Hematopoietic multipotent progenitor cell treated with erythropoietin and hydrocortisone succinate and interleukin-3 and kit ligand, for 15 days (in vitro differentiated cells): Measurements from ENCODE around the gene TM4SF20.
A peak's percentile ranks its signal among the peaks of the same experiment; 100 is the strongest.
"Not testable (repeated sequence)": the region's sequence is repeated elsewhere in the genome, so short reads cannot be mapped to it uniquely, and the experiment has no call there.

Source experiments
- DNase-seq: peaks from one replicate; pipeline ENCODE4 v3.0.0-alpha.2; 2015; ENCODE audit warnings: low spot score

Gene TM4SF20

DNA sequence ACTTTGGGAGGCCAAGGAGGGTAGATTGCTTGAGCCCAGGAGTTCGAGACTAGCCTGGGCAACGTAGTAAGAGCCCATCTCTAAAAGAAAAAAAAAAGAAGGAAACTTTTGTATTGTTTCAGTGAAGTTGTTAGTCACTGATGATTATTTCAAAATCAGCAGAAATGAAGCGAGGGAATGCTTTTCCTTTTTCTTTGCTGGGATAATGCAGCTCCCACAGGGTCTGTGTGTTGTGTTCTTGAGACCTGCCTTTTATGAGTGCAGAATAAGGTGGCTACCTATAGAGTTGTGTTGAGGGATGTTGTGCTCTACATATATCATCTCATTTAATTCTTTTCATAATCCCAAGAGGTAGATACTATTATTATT is 11.7 kb downstream of the TM4SF20 start:
- no peak for DNase-seq

DNA sequence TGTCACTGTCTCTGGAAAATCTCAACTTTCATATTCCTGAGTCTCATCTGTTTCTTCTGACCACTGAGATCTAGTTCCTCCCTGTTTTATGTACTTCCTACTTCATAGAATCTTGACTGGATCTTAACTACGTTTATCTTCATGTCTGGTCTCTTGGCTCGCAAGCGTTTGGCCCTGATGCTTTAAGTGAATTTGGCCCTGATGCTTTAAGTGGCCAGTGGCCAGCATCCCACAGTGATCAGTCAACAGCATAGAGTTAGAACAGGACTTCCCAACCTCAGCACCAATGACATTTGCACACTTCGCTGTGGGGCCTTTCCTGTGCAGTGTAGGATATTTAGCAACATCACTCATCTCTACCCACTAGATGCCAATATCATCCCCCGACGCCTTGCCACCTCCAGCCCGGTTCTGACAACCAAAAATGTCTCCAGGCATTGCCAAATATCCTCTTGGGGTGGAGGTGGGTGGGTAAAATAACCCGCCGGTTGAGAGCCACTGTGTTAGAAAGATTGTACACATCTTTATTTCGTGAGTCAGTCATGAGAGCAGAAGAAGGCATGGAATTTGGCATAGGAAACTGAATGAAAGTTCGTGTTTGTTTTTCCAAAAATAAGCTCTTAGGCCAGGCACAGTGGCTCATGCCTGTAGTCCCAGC is 12.2 kb downstream of the TM4SF20 start:
- no peak for DNase-seq

DNA sequence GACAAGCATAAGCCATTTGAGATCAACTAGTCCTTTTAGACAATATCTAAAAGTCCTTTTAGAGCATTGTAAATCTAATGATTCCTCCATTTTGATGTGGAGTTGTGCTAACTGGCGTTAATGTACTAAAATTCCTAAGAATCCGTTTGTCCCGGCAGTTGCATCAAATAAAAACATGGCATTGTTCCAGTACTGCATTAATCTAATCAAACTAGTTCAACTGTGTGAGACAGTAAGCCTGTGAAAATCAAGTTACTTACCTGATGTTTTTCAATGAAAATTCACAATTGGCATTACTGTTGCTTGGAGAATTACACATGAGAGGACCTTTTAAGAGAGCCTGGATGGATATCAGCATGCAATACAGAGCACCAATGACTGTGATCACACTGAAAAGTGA is 13.3 kb downstream of the TM4SF20 start:
- no peak for DNase-seq

DNA sequence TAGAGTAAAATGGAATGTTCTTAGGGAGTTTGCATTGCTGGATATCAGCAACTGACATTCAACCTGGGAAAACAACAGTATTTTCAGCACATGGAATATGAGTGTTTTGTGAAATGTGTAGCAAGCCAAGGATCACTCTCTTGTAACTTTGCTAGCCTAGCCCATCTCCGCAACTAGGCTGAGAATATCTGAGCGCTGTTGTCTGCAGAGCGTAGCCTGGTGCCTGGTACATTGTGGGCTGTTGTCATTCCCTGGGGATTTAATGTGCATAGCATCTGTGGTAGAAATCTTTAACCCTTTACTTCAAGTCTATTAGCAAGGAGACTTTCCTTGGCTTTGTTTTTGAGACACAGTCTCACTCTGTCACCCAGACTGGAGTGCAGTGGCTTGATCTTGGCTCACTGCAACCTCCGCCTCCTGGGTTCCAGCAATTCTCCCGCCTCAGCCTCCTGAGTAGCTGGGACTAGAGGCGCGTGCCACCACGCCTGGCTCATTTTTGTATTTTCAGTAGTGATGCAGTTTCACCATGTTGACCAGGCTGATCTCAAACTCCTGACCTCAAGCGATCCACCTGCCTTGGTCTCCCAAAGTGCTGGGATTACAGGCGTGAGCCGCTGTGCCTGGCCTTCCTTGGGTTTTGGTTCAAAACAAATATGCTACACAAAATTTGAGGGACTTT is 14.4 kb downstream of the TM4SF20 start:
- DNase-seq, result not testable (repeated sequence)

DNA sequence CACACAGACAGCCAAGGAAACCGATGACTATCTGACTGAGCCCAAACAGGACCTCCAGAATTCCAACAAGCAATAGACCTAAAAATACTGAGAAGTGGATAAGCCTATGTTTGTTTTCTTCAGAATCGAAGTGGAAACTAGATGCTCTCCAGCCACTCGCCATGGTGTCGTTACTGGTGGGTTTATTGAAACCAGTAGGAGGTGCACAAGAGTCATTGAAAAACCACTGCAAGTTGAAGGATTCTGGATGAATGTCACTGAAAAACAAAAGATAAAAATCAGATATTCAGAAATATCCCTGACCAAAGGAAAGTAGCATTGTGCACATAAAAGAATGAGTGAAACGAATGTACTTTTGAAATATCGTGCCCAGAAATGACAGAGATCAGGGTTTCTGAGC is 15.3 kb downstream of the TM4SF20 start:
- no peak for DNase-seq

DNA sequence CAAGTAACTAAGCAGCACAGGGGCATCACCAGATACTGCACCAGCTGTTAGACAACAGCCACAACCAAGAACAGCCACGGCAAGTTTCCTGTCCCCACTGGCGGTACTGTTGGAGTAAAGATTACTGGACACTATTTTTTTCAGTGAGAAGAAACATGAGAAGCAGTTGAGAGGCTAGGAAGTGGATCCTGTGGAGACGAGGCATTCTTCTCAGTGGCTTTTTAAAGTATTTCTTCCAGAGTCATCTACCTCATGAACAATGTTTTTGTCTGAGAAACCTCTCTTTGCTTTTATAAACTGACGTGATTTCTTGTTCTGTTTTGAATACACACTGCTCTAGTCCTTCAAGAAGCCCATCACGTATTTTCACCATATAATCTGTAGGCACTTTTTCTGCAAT is 18.8 kb downstream of the TM4SF20 start:
- no peak for DNase-seq

DNA sequence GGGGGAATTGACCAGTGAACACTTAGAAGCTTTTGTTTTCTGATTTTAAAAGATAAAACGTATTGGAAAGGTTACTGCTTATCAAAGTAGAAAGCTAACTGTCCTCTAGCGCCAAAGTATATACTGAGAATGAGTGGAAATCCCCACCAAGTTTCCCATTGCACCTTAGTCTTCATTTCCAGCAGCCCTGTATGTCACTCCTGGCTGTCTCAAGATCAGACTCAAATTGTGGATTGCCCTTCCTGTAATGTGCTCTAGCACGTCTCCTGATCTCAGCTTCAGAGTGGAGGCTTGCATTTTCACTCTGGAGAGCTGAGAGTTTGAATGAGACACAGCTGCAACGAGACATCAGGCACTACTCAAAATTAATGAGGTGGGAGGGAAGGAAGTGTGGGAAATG is 27.5 kb downstream of the TM4SF20 start:
- DNase-seq, result no peak

DNA sequence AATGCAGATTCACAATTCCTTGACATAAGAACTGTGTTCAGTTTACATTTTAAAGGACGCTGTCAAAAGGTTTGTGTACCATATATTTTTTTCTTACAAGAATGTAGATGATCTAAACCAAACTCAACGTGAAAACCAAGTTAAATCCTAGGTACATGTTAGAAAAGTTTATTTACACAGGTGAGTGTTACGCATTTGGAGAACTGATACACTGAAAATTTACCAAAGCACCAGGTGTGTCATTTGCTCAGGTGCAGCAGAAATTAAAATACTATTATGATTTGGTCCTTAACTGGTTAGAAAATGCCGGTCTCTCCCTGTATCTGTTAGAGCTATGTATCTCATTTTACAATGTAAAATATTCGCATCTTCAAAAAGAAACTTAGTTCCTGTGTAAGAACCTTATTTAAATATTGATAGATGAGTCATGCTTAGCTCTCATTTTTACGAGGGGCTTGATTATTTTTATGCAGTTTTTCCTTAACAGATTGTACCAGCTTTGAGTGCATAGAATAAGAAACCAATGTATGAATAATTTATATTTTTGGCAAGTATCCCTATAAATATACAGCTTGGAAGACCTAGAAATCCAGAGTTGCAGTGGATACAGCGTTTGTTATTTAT is 29.0 kb downstream of the TM4SF20 start:
- no peak for DNase-seq

DNA sequence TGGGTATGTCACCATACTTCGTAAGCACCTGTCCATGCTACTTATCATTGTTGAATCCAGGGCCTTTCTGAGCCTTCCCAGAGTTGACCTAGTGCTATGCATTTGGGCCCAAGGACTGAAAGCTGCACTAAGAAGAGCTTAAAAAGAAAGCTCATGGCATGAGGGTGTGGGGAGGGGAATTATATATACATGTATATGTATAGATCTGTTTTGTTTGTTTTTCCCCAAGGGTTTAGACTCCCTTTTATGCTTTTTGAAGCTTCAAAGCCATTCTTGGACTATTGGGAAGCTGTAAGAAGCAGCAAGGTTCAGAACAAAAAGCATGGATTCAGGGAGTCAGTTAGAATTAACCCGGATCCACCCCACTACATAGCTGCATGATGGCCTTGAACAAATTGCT is 30.8 kb downstream of the TM4SF20 start:
- no peak for DNase-seq

DNA sequence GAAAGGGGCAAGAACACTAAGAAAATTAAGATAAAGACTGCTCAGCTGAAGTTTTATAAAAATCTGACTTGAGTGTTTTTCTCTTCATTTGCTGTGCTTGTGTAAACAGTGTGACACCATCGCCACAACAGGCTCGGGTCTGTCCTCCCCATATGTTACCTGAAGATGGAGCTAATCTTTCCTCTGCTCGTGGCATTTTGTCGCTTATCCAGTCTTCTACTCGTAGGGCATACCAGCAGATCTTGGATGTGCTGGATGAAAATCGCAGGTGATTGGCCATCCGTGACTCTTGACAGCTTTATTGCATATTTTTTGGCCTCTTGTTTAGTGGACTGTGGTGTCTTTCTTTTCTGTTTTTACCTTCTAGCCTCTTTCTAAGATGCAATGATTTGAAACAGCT is 32.0 kb downstream of the TM4SF20 start:
- no peak for DNase-seq

DNA sequence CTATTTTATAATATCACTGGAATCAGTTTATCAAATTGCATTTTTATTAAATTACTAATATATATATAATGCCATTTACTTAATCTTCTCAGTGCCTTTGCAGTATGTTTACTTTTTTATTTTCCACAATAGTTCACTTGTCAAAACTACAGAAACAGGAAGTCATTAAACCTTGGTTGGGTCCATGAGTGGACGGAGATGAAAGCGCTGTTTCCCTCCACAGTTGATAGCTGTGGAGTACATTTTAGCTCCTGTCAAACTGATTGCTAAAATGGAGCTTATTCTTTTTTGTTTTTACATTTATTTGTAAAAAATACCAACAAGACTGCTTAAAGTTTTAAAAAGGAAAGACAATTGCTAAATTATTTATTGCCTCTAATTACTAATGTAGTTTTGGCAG is 34.9 kb downstream of the TM4SF20 start:
- DNase-seq, result no peak

DNA sequence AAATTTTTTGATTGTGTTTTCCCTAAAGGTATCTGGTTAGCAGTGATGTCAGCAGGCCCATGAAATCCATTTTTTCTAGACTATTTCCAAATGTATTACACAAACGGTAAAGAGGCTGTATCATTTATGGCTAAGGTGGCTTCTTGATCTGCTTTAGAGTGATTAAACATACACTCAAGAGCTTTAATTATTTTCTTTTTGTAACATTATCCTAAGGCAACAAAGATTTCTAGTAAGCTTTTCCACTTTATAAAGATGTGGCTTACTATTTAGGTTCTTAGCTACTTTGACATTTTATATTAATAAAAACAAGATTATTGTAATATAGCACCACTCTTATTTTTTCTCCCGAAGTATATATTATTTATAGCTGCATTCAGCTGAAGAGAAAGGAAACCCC is 37.6 kb downstream of the TM4SF20 start:
- no peak for DNase-seq

DNA sequence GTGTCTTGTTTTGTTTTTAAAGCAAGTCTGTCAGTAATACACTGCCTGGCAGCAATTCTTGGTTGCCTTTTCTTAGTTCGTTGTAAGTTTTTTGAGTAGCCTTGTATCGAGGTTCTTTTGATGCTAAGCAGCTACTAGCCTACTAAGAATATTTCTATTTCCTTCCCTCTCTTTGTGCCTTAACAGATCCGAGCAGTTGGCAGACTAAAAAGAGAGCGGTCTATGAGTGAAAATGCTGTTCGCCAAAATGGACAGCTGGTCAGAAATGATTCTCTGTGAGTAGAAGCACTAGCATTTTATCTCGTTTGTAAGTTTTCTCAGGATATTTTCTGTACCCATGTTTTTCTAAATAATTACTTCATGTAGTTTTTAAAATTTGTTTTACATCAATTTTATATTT is 39.0 kb downstream of the TM4SF20 start:
- no peak for DNase-seq

DNA sequence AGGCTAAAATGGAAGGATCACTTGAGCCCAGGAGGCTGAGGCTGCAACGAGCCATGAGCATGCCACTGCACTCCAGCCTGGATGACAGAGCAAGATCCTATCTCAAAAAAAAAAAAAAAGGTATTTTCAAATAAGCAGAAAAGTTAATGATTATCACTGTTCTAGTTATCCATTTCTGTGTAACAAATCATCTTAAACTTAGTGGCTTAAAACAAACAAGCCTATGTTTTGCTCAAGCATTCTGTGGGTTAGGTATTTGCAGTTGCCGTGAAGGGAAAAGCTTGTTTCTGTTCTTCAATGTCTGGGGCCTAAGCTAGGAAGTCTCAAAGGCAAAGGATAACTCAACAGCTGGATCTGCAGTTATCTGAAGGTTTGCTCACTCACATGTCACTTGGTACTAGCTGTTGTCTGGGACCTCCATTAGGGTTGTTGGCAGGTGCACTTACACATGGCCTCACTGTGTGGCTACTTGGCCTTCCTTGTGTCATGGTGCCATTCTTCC is 40.0 kb downstream of the TM4SF20 start:
- DNase-seq, result no peak

DNA sequence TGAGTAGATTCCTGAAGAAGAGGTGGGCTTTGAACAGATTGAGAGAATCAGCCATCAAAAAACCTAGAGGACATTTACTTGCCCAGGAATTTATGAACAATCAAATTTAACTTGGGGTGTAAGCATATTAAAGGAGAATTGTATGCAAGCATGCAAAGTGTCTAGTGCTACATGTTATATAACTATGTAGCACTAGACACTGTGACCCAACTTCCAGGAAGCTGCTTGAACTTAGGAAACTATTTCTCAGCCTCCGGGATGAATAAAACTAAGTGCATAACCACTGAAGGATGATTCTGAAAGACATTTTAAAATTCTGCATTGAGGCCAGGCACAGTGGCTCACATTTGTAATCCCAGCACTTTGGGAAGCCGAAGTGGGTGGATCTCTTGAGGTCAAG is 41.7 kb downstream of the TM4SF20 start:
- DNase-seq, result no peak

DNA sequence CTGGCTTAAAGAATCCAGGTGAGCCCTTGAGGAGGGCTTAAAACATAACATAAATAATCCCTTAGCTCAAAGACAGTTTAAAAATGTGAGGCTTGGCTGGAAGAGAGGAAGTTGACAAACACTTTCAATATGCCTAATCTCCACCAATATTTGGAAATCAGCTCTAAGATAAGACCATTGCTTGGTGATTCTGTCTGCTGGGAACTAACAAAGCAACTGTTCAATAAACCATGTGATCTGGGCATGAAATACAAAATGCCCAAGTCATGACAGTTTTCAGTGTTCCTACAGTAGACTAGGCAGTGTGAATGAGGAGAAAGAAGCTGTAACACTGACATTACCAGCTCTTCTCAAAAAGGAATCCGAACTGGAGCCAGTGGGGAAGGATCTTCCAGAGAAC is 43.4 kb downstream of the TM4SF20 start:
- DNase-seq, result no peak

DNA sequence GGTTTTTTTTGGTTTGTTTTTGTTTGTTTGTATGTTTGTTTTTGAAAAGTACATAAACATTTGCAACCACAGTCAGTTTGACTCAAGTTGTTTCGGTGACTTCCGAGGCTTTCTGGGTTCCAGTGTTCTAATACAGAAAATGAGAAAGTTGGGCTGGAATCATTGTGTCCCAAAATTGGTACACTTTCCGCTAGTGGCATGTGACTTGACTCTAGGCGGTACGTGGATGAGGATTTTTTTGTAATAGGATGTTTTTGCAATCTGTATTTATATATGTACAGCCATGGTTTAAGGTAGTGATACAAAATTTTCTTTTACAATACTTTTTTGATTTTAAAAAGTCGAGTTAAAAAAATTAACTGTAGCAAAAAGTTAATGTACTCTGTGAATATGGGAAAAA is 52.3 kb downstream of the TM4SF20 start:
- DNase-seq, result no peak

DNA sequence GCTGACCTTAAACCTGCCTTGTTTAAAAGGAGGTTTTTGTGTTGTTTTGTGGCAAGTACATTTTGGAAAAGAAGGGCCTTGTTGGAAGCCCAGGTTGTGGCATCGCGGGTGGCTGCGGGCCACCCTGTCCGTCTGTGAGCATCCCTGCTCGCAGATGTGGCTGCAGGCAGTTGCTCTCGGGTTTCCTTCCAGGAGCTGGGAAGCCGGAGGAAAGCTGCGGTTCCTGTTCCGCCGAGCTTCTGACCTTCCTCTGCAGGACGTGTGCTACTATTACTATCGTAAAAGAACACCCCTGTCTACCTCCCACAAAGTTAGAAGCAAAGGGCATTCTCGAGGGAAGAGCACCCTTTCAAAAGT is 53.3 kb downstream of the TM4SF20 start:
- DNase-seq, result no peak

DNA sequence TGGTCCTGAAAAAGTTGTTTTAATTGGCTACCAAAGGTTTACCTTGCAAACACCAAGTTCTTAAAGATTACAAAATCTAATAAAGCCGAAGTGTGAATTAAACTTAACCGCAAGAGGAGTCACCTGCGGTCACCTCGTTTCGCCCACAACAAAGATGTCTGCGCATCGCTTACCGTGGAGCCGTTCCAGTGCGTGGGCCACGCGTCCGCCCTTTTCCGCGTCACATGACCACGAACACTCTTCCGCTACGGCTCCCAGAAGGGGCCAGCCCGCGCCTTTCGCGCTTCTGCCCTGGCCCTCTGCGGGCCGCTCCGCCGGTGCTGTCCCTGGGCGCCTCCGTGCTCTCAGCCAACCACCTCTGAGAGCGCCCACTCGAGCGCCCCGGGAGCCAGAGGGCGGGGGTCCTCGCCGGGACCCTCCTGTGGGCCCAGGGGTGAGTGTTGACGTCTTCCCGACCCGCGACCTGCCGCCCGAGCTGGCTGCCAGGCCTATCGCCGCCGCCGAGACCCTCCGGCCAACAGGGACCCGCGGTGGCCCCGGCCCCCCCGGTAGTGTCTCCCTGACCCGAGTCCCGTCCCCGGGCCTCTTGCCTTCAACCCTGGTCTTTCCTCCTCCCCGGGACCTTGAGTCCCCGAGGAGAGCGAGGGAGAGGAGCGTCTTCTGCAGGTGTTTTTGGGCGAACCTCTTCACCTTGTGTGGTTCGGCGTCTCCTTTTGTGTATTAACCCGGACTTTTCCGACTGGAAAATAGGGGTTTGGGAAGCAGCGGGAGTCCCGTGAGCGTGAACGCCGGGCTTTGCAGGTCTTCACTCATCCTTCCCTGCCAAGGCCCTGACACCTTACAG is 53.9 kb downstream of the TM4SF20 start, which contains the start of gene MFF:
Gene MFF (plus strand): TSS at position 257 of the 844 bp plus-strand sequence. CDS start 5,415 bp downstream, outside the sequence.
- DNase-seq, result peak; percentile 88

DNA sequence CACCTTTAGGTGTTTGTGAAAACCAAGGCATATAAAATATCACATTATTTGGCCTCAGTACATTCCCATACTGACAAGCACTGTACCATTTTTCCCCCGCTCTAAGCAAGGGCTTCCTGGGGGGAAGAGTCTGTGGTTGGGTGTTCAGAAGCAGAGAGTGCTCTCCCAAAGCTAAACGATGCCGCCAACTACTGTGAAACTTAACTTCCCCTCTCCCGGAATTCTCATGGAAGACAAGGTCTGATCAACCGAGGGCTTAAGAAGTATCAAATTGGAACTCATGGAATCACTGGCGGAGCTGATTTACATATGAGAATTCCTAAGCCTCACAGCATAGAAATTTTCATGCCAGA is 54.5 kb downstream of the TM4SF20 start:
- DNase-seq, result no peak

DNA sequence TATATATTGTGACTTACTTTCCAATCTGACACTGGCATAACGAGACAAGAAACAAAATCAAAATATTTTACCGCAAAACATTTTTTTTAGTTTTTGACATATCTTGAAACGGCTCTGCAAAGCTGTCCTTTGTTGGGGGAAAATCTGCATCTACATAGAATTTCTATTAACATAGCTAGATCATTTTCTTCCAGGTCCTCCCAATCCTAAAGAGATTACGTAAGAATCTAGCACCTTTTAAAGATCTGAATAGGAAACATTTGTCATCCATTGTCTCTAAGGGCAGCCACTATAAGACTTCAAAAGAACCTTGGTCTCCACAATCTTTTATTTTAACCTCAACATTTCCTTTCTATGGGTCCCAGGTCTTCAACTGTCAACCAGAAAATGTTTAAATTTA is 55.3 kb downstream of the TM4SF20 start:
- DNase-seq, result no peak

DNA sequence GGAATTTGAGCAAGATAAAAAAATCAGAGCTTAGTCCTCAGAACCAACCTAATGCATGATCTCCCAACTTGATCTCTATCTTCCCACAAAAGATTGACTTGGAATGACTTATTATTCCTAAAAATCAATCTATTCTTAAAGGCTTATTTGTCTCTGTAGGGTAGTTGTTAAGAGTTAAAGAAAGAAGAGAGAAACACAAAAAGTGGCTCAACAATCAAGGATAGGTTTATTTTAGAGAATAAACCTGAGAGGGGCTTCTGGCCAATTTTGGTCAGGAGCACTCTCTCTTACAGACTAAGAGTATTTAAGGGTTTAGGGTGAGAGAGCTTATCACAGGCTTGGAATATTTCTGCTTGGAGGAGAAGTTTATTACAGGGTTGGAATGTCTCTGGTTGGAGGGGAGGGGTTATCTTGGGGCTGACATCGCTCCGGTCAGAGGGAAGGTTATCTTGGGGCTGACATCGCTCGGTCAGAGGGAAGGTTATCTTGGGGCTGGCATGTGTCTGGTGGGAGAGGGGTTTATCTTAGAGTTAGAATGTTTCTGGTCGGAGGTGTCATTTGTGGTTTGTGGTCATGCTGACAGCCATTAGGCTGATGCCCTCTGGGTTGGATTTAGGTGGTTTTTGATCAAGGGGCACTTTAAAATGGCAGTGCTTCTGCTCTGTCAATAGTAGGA is 56.4 kb downstream of the TM4SF20 start:
- no peak for DNase-seq
